GM23338 (cell line): ENCODE measurements around the gene IL1RL2. TPM values are rescaled to one million over a fixed set of nuclear protein-coding genes. Genes with fewer than 3 reads are reported as not detected.

ENCODE experiments used
- ATAC-seq: fragments of 200-7000 bp; cut with Tn5 transposase; 3 replicates; pipeline ENCODE4 v1.9.1; 2020
- DNase-seq: peaks from one replicate; pipeline ENCODE4 v3.0.0-alpha.2; 2015; ENCODE audit warnings: low spot score
- H2AFZ ChIP-seq: fragments of 200-600 bp; sonication (generic); 2 replicates; pipeline ENCODE4 v1.8.0; 2016; ENCODE audit warnings: antibody characterized with exemption, mild to moderate bottlenecking, moderate library complexity
- H3F3A ChIP-seq: fragments of 200-600 bp; sonication (generic); replicated peaks from 2 replicates; pipeline ENCODE4 v1.8.0; 2017; ENCODE audit warnings: antibody characterized with exemption, mixed run types, low read depth
- H3K27ac ChIP-seq: fragments of 200-600 bp; sonication (generic); 2 replicates; pipeline ENCODE4 v1.6.1; 2016; ENCODE audit warnings: low read depth
- H3K27me3 ChIP-seq: fragments of 200-600 bp; sonication (generic); 2 replicates; pipeline ENCODE4 v1.8.0; 2016; ENCODE audit warnings: mild to moderate bottlenecking, mixed run types, moderate library complexity; ENCODE audit not compliant: insufficient read depth
- H3K36me3 ChIP-seq: fragments of 200-600 bp; sonication (generic); 2 replicates; pipeline ENCODE4 v1.8.0; 2016; ENCODE audit warnings: mild to moderate bottlenecking; ENCODE audit not compliant: insufficient read depth
- H3K4me1 ChIP-seq: fragments of 200-600 bp; sonication (generic); 2 replicates; pipeline ENCODE4 v1.8.0; 2016; ENCODE audit warnings: mild to moderate bottlenecking, moderate library complexity; ENCODE audit not compliant: insufficient read depth
- H3K4me2 ChIP-seq: fragments of 200-600 bp; sonication (generic); 2 replicates; pipeline ENCODE4 v1.7.1; 2017; ENCODE audit warnings: mixed run types
- H3K4me3 ChIP-seq: fragments of 200-600 bp; sonication (generic); 2 replicates; pipeline ENCODE4 v1.6.1; 2016; ENCODE audit warnings: mixed run types
- H3K79me2 ChIP-seq: fragments of 200-600 bp; sonication (generic); replicated peaks from 2 replicates; pipeline ENCODE4 v1.8.0; 2017; ENCODE audit warnings: mild to moderate bottlenecking; ENCODE audit not compliant: insufficient read depth
- H3K9me2 ChIP-seq: fragments of 200-600 bp; sonication (generic); 2 replicates; pipeline ENCODE4 v1.8.0; 2017; ENCODE audit not compliant: insufficient read depth
- H4K20me1 ChIP-seq: fragments of 200-600 bp; sonication (generic); replicated peaks from 2 replicates; pipeline ENCODE4 v1.8.0; 2017; ENCODE audit warnings: mild to moderate bottlenecking; ENCODE audit not compliant: insufficient read depth
- H3K27ac Mint-ChIP-seq: 2 replicates; pipeline ENCODE4 v1.8.0; 2020; ENCODE audit warnings: inconsistent platforms, mild to moderate bottlenecking, moderate library complexity, mixed read lengths
- H3K27me3 Mint-ChIP-seq: 3 replicates; pipeline ENCODE4 v1.8.0; 2022; ENCODE audit warnings: low read depth, mild to moderate bottlenecking, moderate library complexity, mixed read lengths, inconsistent platforms; ENCODE audit not compliant: insufficient read depth, poor library complexity
- H3K36me3 Mint-ChIP-seq: 3 replicates; pipeline ENCODE4 v1.8.0; 2021; ENCODE audit warnings: low read depth, mild to moderate bottlenecking, inconsistent platforms, moderate library complexity, mixed read lengths
- H3K4me1 Mint-ChIP-seq: 3 replicates; pipeline ENCODE4 v1.8.0; 2020; ENCODE audit warnings: mild to moderate bottlenecking, inconsistent platforms, mixed read lengths
- H3K4me3 Mint-ChIP-seq: 3 replicates; pipeline ENCODE4 v1.8.0; 2021; ENCODE audit warnings: moderate library complexity, mild to moderate bottlenecking, inconsistent platforms, mixed read lengths
- H3K9me3 Mint-ChIP-seq: 3 replicates; pipeline ENCODE4 v1.8.0; 2020; ENCODE audit warnings: moderate library complexity, mild to moderate bottlenecking, inconsistent platforms, mixed read lengths
- CREB1 ChIP-seq: fragments of 250-450 bp; sonication (Bioruptor Pico); IDR thresholded peaks from 2 replicates; pipeline ENCODE4 v1.5.0; 2020; ENCODE audit warnings: low read depth, mild to moderate bottlenecking, moderate library complexity
- EZH2 ChIP-seq: fragments of 200-600 bp; sonication (generic); IDR thresholded peaks from one replicate; pipeline ENCODE4 v1.8.0; 2017; ENCODE audit warnings: antibody characterized with exemption, mild to moderate bottlenecking, low read depth; ENCODE audit not compliant: unreplicated experiment
- NANOG ChIP-seq: IDR thresholded peaks from 2 replicates; pipeline ENCODE4 v1.6.1; 2016; ENCODE audit warnings: antibody characterized with exemption, borderline replicate concordance
- POLR2AphosphoS5 ChIP-seq: IDR thresholded peaks from 2 replicates; pipeline ENCODE4 v1.6.1; 2016; ENCODE audit warnings: antibody characterized with exemption, low read depth
- STAT1 ChIP-seq: IDR thresholded peaks from one replicate; pipeline ENCODE4 v1.6.1; 2016; ENCODE audit warnings: antibody characterized with exemption; ENCODE audit not compliant: unreplicated experiment
- ZNF114 ChIP-seq: fragments of 250-450 bp; sonication (Bioruptor Pico); IDR thresholded peaks from 2 replicates; pipeline ENCODE4 v1.5.0; 2020; ENCODE audit warnings: mild to moderate bottlenecking, moderate library complexity
- ZNF331 ChIP-seq: fragments of 250-450 bp; sonication (Bioruptor Pico); IDR thresholded peaks from 2 replicates; pipeline ENCODE4 v1.5.0; 2020; ENCODE audit warnings: low read depth, mild to moderate bottlenecking, moderate library complexity
- polyA plus RNA-seq: library from polyadenylated mRNA; unstranded; fragments of >200 nt; fragmentation: Nextera tagmentation; extraction: Ambion mirVana; gene quantifications from 2 replicates; pipeline ENCODE4 v1.2.1, GENCODE V29; 2016
- total RNA-seq: library from RNA; depleted of rRNA; stranded (reverse); fragments of >200 nt; shearing (Covaris generic); gene quantifications from 2 replicates; pipeline ENCODE4 v1.2.3, GENCODE V29; 2014
- TF ChIP-seq, protein P1 (sequence below): IDR thresholded peaks from one replicate; pipeline ENCODE4 v1.6.1; 2018; ENCODE audit warnings: antibody characterized with exemption; ENCODE audit not compliant: unreplicated experiment
- TF ChIP-seq, protein P2 (sequence below), 2 experiments: fragments of 200-600 bp in 1 of 2; sonication (generic) in 1 of 2; conservative IDR thresholded peaks; 2 replicates each; pipeline versions ENCODE4 v1.5.1 to v1.6.1; 2016 to 2017; ENCODE audit warnings: antibody characterized with exemption in 2 of 2, low read depth in 2 of 2, mild to moderate bottlenecking in 2 of 2, moderate library complexity in 1 of 2

The IL1RL2 gene
- total and polyA plus RNA-seq, 2 experiments from 2014 or later = not detected

DNA sequence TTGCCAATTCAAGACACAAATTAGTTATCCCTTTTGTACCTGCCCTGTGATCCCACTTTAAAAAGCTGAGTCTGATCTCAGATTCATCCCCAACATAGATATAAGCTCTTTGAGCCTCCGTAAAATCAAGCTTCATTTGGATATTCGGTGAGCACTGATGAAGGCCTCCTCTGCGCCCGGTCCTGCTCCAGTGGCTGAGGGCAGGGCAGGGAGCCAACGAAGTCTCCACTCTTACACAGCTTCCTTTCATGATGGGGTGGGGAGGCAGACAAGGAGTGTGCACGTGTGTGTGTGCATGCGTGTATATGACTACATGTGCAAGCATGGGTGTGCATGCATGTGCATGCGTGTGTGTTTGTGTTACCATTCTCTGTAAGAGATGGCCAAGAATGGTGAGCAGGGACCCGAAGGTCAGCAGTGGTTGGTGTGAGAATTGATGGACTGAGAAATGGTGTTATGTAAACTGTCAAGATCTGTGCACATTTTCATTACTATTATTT, 43.6 kb downstream of the IL1RL2 start (continued):
- no peak for TF ChIP-seq NANOG
- TF ChIP-seq ZNF114 (CRISPR knock-in tag) = no peak
- TF ChIP-seq CREB1 = no peak
- no peak for TF ChIP-seq STAT1
- TF ChIP-seq, protein P1, sequence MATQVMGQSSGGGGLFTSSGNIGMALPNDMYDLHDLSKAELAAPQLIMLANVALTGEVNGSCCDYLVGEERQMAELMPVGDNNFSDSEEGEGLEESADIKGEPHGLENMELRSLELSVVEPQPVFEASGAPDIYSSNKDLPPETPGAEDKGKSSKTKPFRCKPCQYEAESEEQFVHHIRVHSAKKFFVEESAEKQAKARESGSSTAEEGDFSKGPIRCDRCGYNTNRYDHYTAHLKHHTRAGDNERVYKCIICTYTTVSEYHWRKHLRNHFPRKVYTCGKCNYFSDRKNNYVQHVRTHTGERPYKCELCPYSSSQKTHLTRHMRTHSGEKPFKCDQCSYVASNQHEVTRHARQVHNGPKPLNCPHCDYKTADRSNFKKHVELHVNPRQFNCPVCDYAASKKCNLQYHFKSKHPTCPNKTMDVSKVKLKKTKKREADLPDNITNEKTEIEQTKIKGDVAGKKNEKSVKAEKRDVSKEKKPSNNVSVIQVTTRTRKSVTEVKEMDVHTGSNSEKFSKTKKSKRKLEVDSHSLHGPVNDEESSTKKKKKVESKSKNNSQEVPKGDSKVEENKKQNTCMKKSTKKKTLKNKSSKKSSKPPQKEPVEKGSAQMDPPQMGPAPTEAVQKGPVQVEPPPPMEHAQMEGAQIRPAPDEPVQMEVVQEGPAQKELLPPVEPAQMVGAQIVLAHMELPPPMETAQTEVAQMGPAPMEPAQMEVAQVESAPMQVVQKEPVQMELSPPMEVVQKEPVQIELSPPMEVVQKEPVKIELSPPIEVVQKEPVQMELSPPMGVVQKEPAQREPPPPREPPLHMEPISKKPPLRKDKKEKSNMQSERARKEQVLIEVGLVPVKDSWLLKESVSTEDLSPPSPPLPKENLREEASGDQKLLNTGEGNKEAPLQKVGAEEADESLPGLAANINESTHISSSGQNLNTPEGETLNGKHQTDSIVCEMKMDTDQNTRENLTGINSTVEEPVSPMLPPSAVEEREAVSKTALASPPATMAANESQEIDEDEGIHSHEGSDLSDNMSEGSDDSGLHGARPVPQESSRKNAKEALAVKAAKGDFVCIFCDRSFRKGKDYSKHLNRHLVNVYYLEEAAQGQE = no peak
- no peak for TF ChIP-seq EZH2
- TF ChIP-seq ZNF331 (CRISPR knock-in tag) = no peak
- TF ChIP-seq POLR2AphosphoS5 = no peak

DNA sequence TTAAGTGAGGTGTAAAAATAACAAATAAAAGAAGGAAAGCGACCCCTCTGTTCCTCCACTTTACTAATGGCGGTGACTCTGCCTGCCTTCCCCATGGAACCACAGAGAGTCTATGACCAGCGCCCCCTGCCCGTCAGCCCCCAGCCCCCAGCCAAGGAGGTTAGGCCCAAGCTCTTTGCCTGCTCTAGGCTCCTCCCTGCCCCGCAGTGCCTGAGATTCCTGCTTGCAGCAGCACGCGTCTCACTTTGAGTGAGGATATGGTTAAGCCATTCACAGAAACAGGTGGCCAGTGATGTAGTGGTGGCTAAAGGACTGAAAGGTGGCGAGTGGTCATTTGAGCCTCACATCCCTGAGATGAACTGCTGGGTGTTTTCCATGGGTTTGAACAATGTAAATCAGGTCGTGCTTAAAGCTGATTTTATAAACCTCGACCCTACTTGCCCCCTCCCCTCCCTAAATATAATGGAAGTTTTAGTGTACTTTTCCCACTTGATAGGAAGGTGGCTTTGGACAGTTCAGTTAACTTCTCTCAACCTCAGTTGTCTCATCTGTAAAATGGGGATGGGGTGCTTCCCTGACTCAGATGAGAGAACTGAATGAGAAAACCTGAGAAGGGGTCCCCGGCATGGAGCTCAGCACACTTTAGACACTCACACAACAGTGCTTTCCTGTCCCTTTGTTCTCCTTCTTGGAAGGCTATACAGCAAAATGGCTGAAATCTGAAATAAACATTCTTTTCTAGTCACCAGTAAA, 46.5 kb downstream of the IL1RL2 start:
- H3K79me2 ChIP-seq = no peaks in the 10 kb centered on the region
- Mint-ChIP-seq H3K9me3 (no peaks in the 10 kb centered on the region), H3K36me3 (no peaks in the 10 kb centered on the region), H3K4me3 (no peak overlapping the region), H3K27me3 (peaks cover 1% of the 10 kb centered on the region), H3K27ac (no peak overlapping the region), H3K4me1 (peaks cover 4% of the 10 kb centered on the region; the same call in 2 of the 3 replicates)
- no peak overlapping the region for H3K27ac ChIP-seq
- TF ChIP-seq, protein P2, sequence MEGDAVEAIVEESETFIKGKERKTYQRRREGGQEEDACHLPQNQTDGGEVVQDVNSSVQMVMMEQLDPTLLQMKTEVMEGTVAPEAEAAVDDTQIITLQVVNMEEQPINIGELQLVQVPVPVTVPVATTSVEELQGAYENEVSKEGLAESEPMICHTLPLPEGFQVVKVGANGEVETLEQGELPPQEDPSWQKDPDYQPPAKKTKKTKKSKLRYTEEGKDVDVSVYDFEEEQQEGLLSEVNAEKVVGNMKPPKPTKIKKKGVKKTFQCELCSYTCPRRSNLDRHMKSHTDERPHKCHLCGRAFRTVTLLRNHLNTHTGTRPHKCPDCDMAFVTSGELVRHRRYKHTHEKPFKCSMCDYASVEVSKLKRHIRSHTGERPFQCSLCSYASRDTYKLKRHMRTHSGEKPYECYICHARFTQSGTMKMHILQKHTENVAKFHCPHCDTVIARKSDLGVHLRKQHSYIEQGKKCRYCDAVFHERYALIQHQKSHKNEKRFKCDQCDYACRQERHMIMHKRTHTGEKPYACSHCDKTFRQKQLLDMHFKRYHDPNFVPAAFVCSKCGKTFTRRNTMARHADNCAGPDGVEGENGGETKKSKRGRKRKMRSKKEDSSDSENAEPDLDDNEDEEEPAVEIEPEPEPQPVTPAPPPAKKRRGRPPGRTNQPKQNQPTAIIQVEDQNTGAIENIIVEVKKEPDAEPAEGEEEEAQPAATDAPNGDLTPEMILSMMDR (conservative IDR thresholded peaks at IDR 0.05; ENCODE audit: low read depth in 2 of 2) = peak; percentile 33 to 39; a peak in 3 of 4 replicates
- no peak for TF ChIP-seq ZNF114 (CRISPR knock-in tag)
- H3K4me1 ChIP-seq = peaks cover 1% of the 10 kb centered on the region
- H3K4me2 ChIP-seq = no peak overlapping the region
- DNase-seq (peak; percentile 45), ATAC-seq (peak; percentile 80)
- H3K9me2 ChIP-seq = peaks cover 3% of the 10 kb centered on the region; the same call in 1 of the 2 replicates
- H3K36me3 ChIP-seq = no peaks in the 10 kb centered on the region
- H3K4me3 ChIP-seq = no peak overlapping the region
- H4K20me1 ChIP-seq = no peaks in the 10 kb centered on the region
- no peaks in the 10 kb centered on the region for H3K27me3 ChIP-seq
- no peak overlapping the region for H2AFZ ChIP-seq
- no peaks in the 10 kb centered on the region for H3F3A ChIP-seq
